HEK293T (cell line): ENCODE results near the gene TREML4.

Source experiments
- ELF4 ChIP-seq: fragments of 450-650 bp; IDR thresholded peaks from 2 replicates; pipeline ENCODE4 v1.6.1; 2017; ENCODE audit warnings: antibody characterized with exemption
- FOXA1 ChIP-seq: fragments of 450-650 bp; IDR thresholded peaks from 2 replicates; pipeline ENCODE4 v1.6.1; 2016; ENCODE audit warnings: mild to moderate bottlenecking
- FOXK2 ChIP-seq: fragments of 450-650 bp; IDR thresholded peaks from 2 replicates; pipeline ENCODE4 v1.6.1; 2016; ENCODE audit warnings: mild to moderate bottlenecking
- FOXM1 ChIP-seq: fragments of 450-650 bp; IDR thresholded peaks from 2 replicates; pipeline ENCODE4 v1.6.1; 2017; ENCODE audit warnings: mild to moderate bottlenecking, borderline replicate concordance
- NFRKB ChIP-seq: fragments of 450-650 bp; IDR thresholded peaks from 2 replicates; pipeline ENCODE4 v1.6.1; 2016; ENCODE audit warnings: mild to moderate bottlenecking, moderate library complexity
- SP1 ChIP-seq: fragments of 450-650 bp; IDR thresholded peaks from 2 replicates; pipeline ENCODE4 v1.6.1; 2017
- SUZ12 ChIP-seq: fragments of 450-650 bp; IDR thresholded peaks from 2 replicates; pipeline ENCODE4 v1.6.1; 2016; ENCODE audit warnings: mild to moderate bottlenecking
- TARDBP ChIP-seq: fragments of 450-650 bp; IDR thresholded peaks from 2 replicates; pipeline ENCODE4 v1.6.1; 2016
- ZNF384 ChIP-seq: fragments of 450-650 bp; IDR thresholded peaks from 2 replicates; pipeline ENCODE4 v1.6.1; 2016

GRCh38 chr6:41237128-41237527, 9.0 kb downstream of the TREML4 start:
- TF ChIP-seq ZNF384 (no peak), FOXM1 (no peak), TARDBP (no peak), ELF4 (no peak), FOXK2 (no peak), NFRKB (no peak), SUZ12 (no peak), FOXA1 (no peak), SP1 (no peak)
